ENCODE results near the gene CUBN.

CUBN gene

DNA sequence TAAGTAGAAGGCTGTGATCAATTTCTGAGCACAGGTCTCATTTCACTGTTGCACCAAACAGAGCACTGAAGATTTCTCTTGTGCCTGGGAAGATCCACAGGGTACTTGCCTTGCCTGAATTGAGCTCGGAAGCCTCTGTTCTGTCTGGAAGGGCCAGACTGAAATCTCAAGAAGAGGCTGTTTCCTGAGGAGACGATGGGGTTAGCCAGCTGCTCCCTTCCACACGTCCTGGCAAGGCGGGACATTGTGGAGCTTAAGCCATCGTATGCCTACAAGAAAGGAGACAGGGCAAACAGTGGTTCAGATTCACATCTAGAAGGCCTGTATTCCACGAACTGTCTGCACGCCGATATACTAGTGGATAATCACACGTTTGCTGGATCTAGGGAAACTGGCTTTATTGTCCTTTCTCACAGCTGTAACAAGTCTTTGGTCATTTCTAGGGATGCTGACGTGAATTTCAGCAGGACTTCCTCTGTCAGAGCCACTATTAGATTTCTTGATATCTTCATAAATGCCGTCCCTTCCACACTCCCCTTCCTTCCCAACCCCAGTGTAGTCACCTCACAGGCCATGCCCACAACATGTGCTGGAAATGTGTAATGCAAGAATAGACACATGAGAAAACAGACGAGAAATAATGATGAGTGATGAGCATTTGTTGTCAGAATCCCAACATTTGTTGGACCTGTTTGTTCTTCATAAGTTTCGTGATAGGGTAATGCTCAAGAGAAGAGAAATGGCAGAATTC, 175.2 kb downstream of the CUBN start:
- FAIRE-seq: no peak
- no peak for TF ChIP-seq CTCF (IDR thresholded peaks at IDR 0.05; ENCODE audit: insufficient read depth, missing control alignments)
- DNase-seq (ENCODE audit: insufficient read length, low spot score): no peak

GRCh38 chr10:16953270-16953669, 176.3 kb downstream of the CUBN start:
- FAIRE-seq (no peak), DNase-seq (ENCODE audit: insufficient read length, low spot score) (no peak)
- no peak for TF ChIP-seq CTCF (IDR thresholded peaks at IDR 0.05; ENCODE audit: insufficient read depth, missing control alignments)

GRCh38 chr10:16952610-16953009, 177.0 kb downstream of the CUBN start:
- FAIRE-seq (no peak), DNase-seq (ENCODE audit: insufficient read length, low spot score) (no peak)
- TF ChIP-seq CTCF (IDR thresholded peaks at IDR 0.05; ENCODE audit: insufficient read depth, missing control alignments): no peak

DNA sequence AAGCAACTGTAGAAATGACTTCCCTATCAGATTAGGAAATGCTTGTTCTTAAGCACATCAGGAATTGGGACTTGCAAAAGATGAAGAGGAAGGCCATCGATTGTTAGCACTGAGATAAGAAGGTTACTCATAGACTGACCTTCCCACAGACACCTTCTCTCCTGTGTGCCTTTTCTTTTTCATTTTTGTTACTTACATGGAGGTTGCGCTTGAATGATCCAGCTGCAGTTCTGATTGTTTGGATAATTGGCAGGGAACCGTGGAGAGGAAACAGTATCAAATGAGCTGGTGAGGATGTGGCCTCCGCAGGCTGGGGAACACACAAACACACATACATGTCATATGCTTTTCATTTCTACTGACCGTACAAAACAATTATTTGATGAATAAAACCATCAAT, 177.5 kb downstream of the CUBN start:
- no peak for TF ChIP-seq CTCF (IDR thresholded peaks at IDR 0.05; ENCODE audit: insufficient read depth, missing control alignments)
- DNase-seq (ENCODE audit: insufficient read length, low spot score) (no peak), FAIRE-seq (no peak)

- no peak for TF ChIP-seq CTCF (IDR thresholded peaks at IDR 0.05; ENCODE audit: insufficient read depth, missing control alignments)
- no peak for DNase-seq (ENCODE audit: insufficient read length, low spot score)
- peak; percentile 25 for FAIRE-seq
Observed at GRCh38 chr10:16950656-16951601, 178.7 kb downstream of the CUBN start.

DNA sequence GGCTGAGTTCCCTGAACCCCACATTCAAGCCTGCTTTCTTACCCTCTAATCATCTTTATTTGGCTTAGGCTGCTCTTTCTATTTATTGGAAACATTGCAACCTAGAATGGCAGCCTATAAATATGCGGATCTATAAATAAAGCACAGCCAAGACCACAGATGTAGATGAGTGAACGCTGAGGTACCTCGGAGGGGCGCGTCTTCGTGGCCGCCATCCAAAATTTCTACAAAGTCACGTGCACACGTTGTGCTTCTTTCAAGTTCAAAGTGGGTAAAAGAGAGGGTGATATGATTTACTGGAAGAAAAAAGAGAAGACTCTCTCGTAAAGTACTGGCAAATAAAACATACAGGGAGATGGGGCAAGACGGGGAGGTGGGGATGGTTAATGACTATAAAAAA, 179.8 kb downstream of the CUBN start:
- FAIRE-seq: no peak
- no peak for TF ChIP-seq CTCF (IDR thresholded peaks at IDR 0.05; ENCODE audit: insufficient read depth, missing control alignments)
- no peak for DNase-seq (ENCODE audit: insufficient read length, low spot score)

Measured in D721Med (cell line).